H1 (cell line): ENCODE measurements around the gene DNER. TPM values are rescaled to one million over a fixed set of nuclear protein-coding genes. Genes with fewer than 3 reads are reported as not detected.

ENCODE experiments used
- CTCF ChIA-PET: fragments of 300-600 bp; sonication (Branson Sonifier 250); formaldehyde crosslinking; loops from one replicate; lab custom pipeline; 2021; ENCODE audit not compliant: partially characterized antibody; lab: Charles Lee
- POLR2A ChIA-PET: fragments of 300-600 bp; sonication (Branson Sonifier 250); formaldehyde crosslinking; loops from one replicate; lab custom pipeline; 2021; ENCODE audit warnings: inconsistent platforms; ENCODE audit not compliant: partially characterized antibody; lab: Charles Lee
- DNase-seq, 2 experiments: peaks; one replicate each; pipeline versions ENCODE4 v3.0.0 to v3.0.0-alpha.2; 2010 to 2022; ENCODE audit warnings: low spot score in 2 of 2, low read depth in 1 of 2, mixed read lengths in 1 of 2
- FAIRE-seq: peaks from 2 replicates; lab custom pipeline; 2011; peaks lifted over from hg19 to GRCh38; lab: Jason Lieb, UNC
- H2AFZ ChIP-seq: 2 replicates; pipeline ENCODE4 v1.8.1; 2012; ENCODE audit warnings: low read length, inconsistent platforms
- H2AK5ac ChIP-seq: 2 replicates; pipeline ENCODE4 v1.6.1; 2013; ENCODE audit warnings: low read depth, low read length
- H2BK120ac ChIP-seq: replicated peaks from 2 replicates; pipeline ENCODE3; 2013; ENCODE audit warnings: low read depth, low read length, inconsistent platforms
- H2BK12ac ChIP-seq: 2 replicates; pipeline ENCODE4 v1.6.1; 2013; ENCODE audit warnings: low read depth, low read length
- H2BK15ac ChIP-seq: 2 replicates; pipeline ENCODE4 v1.6.1; 2013; ENCODE audit warnings: low read length
- H2BK20ac ChIP-seq: 2 replicates; pipeline ENCODE4 v1.6.1; 2013; ENCODE audit warnings: low read length
- H2BK5ac ChIP-seq: 2 replicates; pipeline ENCODE4 v1.6.1; 2013; ENCODE audit warnings: low read depth, low read length
- H3K14ac ChIP-seq: 2 replicates; pipeline ENCODE4 v1.6.1; 2013; ENCODE audit warnings: inconsistent platforms; ENCODE audit not compliant: insufficient read length
- H3K18ac ChIP-seq: 2 replicates; pipeline ENCODE4 v1.6.1; 2013; ENCODE audit warnings: low read length; ENCODE audit errors: extremely low read depth
- H3K23ac ChIP-seq: 2 replicates; pipeline ENCODE4 v1.6.1; 2013; ENCODE audit warnings: inconsistent platforms; ENCODE audit not compliant: insufficient read length
- H3K23me2 ChIP-seq: 2 replicates; pipeline ENCODE4 v1.6.1; 2013; ENCODE audit warnings: low read depth, low read length
- H3K27ac ChIP-seq: 2 replicates; pipeline ENCODE4 v1.6.1; 2011; ENCODE audit warnings: low read depth, low read length, inconsistent platforms
- H3K27me3 ChIP-seq, 4 experiments: replicated peaks in 1 of 4; 1 replicate in 1 of 4; 2 replicates in 3 of 4; pipeline versions ENCODE4 v1.6.1 to v1.8.1; 2011 to 2013; ENCODE audit warnings: low read length in 3 of 4, mild to moderate bottlenecking in 3 of 4, inconsistent platforms in 2 of 4, mixed read lengths in 2 of 4, moderate library complexity in 1 of 4; ENCODE audit not compliant: control insufficient read depth in 3 of 4, insufficient read depth in 3 of 4; ENCODE audit errors: extremely low read depth in 1 of 4
- H3K36me3 ChIP-seq, 4 experiments: 2 replicates each; pipeline versions ENCODE4 v1.6.1 to v1.8.1; 2011 to 2013; ENCODE audit warnings: mild to moderate bottlenecking in 4 of 4, low read length in 3 of 4, moderate library complexity in 2 of 4, control low read depth in 1 of 4, inconsistent platforms in 1 of 4; ENCODE audit not compliant: insufficient read depth in 4 of 4, control insufficient read depth in 2 of 4
- H3K4ac ChIP-seq: replicated peaks from 2 replicates; pipeline ENCODE3; 2013; ENCODE audit warnings: low read length, low read depth, mixed read lengths, inconsistent platforms; ENCODE audit not compliant: insufficient read length
- H3K4me1 ChIP-seq, 4 experiments: replicated peaks in 1 of 4; 1 replicate in 1 of 4; 2 replicates in 3 of 4; pipeline versions ENCODE4 v1.6.1 to v1.8.1; 2011 to 2013; ENCODE audit warnings: low read length in 3 of 4, inconsistent platforms in 2 of 4, mixed read lengths in 1 of 4; ENCODE audit not compliant: insufficient read depth in 4 of 4, control insufficient read depth in 3 of 4
- H3K4me2 ChIP-seq, 2 experiments: 2 replicates each; pipeline versions ENCODE4 v1.6.1 to v1.8.1; 2011 to 2013; ENCODE audit warnings: low read depth in 2 of 2, low read length in 2 of 2, control low read depth in 1 of 2, inconsistent platforms in 1 of 2, mild to moderate bottlenecking in 1 of 2; ENCODE audit not compliant: insufficient read depth in 1 of 2
- H3K4me3 ChIP-seq, 4 experiments: fragments of 200-600, 300-600 bp in 1 of 4; sonication (generic), shearing (Covaris generic), sonication (Bioruptor Twin) in 1 of 4; 2 replicates each; pipeline versions ENCODE4 v1.5.1 to v1.8.1; 2011 to 2016; ENCODE audit warnings: low read length in 4 of 4, low read depth in 3 of 4, control low read depth in 2 of 4, inconsistent platforms in 2 of 4, mild to moderate bottlenecking in 2 of 4, mixed read lengths in 1 of 4, moderate library complexity in 1 of 4; ENCODE audit not compliant: insufficient read depth in 2 of 4; ENCODE audit errors: extremely low read depth in 1 of 4
- H3K56ac ChIP-seq: replicated peaks from 2 replicates; pipeline ENCODE3; 2013; ENCODE audit warnings: low read depth, mild to moderate bottlenecking, mixed read lengths, low read length, inconsistent platforms; ENCODE audit not compliant: insufficient read length
- H3K79me1 ChIP-seq: 2 replicates; pipeline ENCODE4 v1.6.1; 2013; ENCODE audit warnings: low read depth, low read length, control low read depth
- H3K79me2 ChIP-seq, 2 experiments: 2 replicates each; pipeline versions ENCODE4 v1.6.1 to v1.8.1; 2012 to 2013; ENCODE audit warnings: low read length in 2 of 2, mild to moderate bottlenecking in 2 of 2, inconsistent platforms in 1 of 2; ENCODE audit not compliant: insufficient read depth in 2 of 2, control insufficient read depth in 1 of 2
- H3K9ac ChIP-seq, 4 experiments: replicated peaks in 1 of 4; 1 replicate in 1 of 4; 2 replicates in 3 of 4; pipeline versions ENCODE4 v1.6.1 to v1.8.1; 2011 to 2013; ENCODE audit warnings: low read depth in 3 of 4, low read length in 3 of 4, control low read depth in 2 of 4, mild to moderate bottlenecking in 2 of 4, moderate library complexity in 2 of 4, inconsistent platforms in 1 of 4; ENCODE audit errors: extremely low read depth in 1 of 4
- H3K9me3 ChIP-seq, 2 experiments: 2 replicates each; pipeline versions ENCODE4 v1.6.1 to v1.8.1; 2012 to 2013; ENCODE audit warnings: mild to moderate bottlenecking in 2 of 2, moderate library complexity in 2 of 2, control low read depth in 1 of 2, inconsistent platforms in 1 of 2, low read depth in 1 of 2, low read length in 1 of 2, mixed read lengths in 1 of 2; ENCODE audit not compliant: insufficient read depth in 2 of 2
- H4K20me1 ChIP-seq, 2 experiments: replicated peaks in 1 of 2; 2 replicates each; pipeline versions ENCODE3 to v1.8.1; 2011 to 2013; ENCODE audit warnings: inconsistent platforms in 2 of 2, low read length in 2 of 2, mild to moderate bottlenecking in 1 of 2; ENCODE audit not compliant: insufficient read depth in 2 of 2, control insufficient read depth in 1 of 2
- H4K5ac ChIP-seq: 2 replicates; pipeline ENCODE4 v1.6.1; 2013; ENCODE audit warnings: low read length, low read depth, mixed read lengths, inconsistent platforms; ENCODE audit not compliant: insufficient read length
- H4K8ac ChIP-seq: 2 replicates; pipeline ENCODE4 v1.8.0; 2013; ENCODE audit warnings: mild to moderate bottlenecking, moderate library complexity, low read length, inconsistent platforms; ENCODE audit not compliant: insufficient read depth; ENCODE audit errors: extremely low read depth
- H4K91ac ChIP-seq: replicated peaks from 2 replicates; pipeline ENCODE3; 2013; ENCODE audit warnings: low read length, mixed read lengths, inconsistent platforms; ENCODE audit not compliant: insufficient read length
- KDM1A ChIP-seq: fragments of 200-600, 300-600 bp; sonication (generic); IDR thresholded peaks from 2 replicates; pipeline ENCODE4 v1.7.1; 2016; ENCODE audit warnings: mild to moderate bottlenecking, low read length, borderline replicate concordance
- PHF8 ChIP-seq: fragments of 200-600 bp; sonication (generic); conservative IDR thresholded peaks from 2 replicates; pipeline ENCODE4 v1.7.1; 2012; ENCODE audit warnings: low read depth, mild to moderate bottlenecking, inconsistent platforms, low read length, moderate library complexity
- SIRT6 ChIP-seq: IDR thresholded peaks from one replicate; pipeline ENCODE4 v1.7.1; 2012; ENCODE audit warnings: low read length, inconsistent platforms
- SRF ChIP-seq: IDR thresholded peaks from 2 replicates; pipeline ENCODE4 v1.6.1; 2011; ENCODE audit warnings: mild to moderate bottlenecking, low read depth, low read length, moderate library complexity
- WGBS, 2 experiments: shearing (Covaris generic) in 1 of 2; methylation state at CpG; one replicate each; pipeline versions ENCODE4 v1.1.6 to v1.1.7; 2013 to 2015; ENCODE audit warnings: low lambda C conversion rate in 2 of 2, mixed read lengths in 2 of 2, inconsistent platforms in 1 of 2, low coverage in 1 of 2, missing lambda C conversion rate in 1 of 2; ENCODE audit not compliant: insufficient replicate concordance in 2 of 2, insufficient coverage in 1 of 2, insufficient read length in 1 of 2; ENCODE audit errors: extremely low coverage in 1 of 2, missing lambda C conversion rate in 1 of 2; 5-methylcytosine and 5-hydroxymethylcytosine counted together
- polyA plus RNA-seq, 7 experiments: library from polyadenylated mRNA; depleted of rRNA in 3 of 7; stranded (reverse) in 5 of 7; unstranded in 2 of 7; fragments of >200 nt in 5 of 7; fragments of 200-250 nt in 2 of 7; gene quantifications; 1 replicate in 5 of 7; 2 replicates in 1 of 7; 4 replicates in 1 of 7; pipeline versions ENCODE4 v1.2.1 to v1.2.3, GENCODE V29; 2011 to 2013; ENCODE audit warnings: missing spikeins in 2 of 7, mixed read lengths in 2 of 7
- total RNA-seq: library from RNA; stranded (reverse); fragmentation: NEBNext Ultra II Directional; extraction: Animal tissue kit (Norgen Biotek cat#: 25700); gene quantifications from 2 replicates; pipeline ENCODE4 v1.2.1, GENCODE V29; 2021

Gene DNER
- total and polyA plus RNA-seq, 2 of the 8 experiments (the other 6 are each of a cell fraction or from before 2014, with no cell fraction given): 6.8 to 16.3 TPM

DNA sequence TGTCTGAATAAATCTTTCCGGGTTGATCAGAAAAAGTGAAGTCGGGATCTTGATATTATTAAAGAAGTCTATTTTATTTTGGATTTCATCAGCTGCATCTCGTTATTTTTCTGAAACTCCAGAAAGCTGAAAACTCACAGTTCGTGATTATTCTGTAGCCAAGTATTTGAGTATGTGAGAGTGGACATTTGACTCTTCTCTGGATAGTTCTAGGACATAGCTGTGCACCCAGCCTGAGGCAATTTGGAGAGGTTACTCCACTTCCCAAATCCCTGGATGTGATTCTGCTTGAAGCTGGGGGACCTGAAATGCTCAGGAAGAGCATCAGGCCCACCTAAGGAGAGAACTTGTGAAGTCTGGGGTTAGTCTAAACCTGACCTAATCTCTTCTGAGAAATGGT is 325.6 kb downstream of the DNER start:
- no peak for DNase-seq
- Histone ChIP-seq H3K14ac (no peak overlapping the region), H3K56ac (no peak overlapping the region), H3K23me2 (no peaks in the 10 kb centered on the region), H3K36me3 (no peaks in the 10 kb centered on the region), H4K5ac (no peak overlapping the region), H3K4ac (no peak overlapping the region), H3K23ac (no peak overlapping the region), H4K8ac (no peak overlapping the region), H2BK15ac (no peak overlapping the region), H3K4me3 (no peak overlapping the region), H2AK5ac (no peak overlapping the region), H4K91ac (no peak overlapping the region), H3K79me2 (no peaks in the 10 kb centered on the region), H3K27ac (no peak overlapping the region), H2BK12ac (no peak overlapping the region), H3K9ac (no peak overlapping the region), H2BK5ac (no peak overlapping the region), H3K4me1 (no peaks in the 10 kb centered on the region), H2BK20ac (no peak overlapping the region), H3K79me1 (no peaks in the 10 kb centered on the region), H4K20me1 (no peaks in the 10 kb centered on the region), H3K27me3 (no peaks in the 10 kb centered on the region), H3K4me2 (no peak overlapping the region), H3K18ac (no peak overlapping the region), H2AFZ (no peak overlapping the region), H2BK120ac (no peak overlapping the region), H3K9me3 (no peaks in the 10 kb centered on the region; a peak in 1 of 4 replicates)
- ChIA-PET CTCF (interaction anchor here (0.9 to 1.4 kb wide), 3 partner anchors 47 to 194 kb away, joined by 3 read pairs; no protein-coding TSS in a partner anchor), POLR2A (no interaction called here)
- FAIRE-seq: no peak
- WGBS, 2 experiments: 91% methylated on average over 4 of the region's 4 CpGs; no CpG with 5 or more reads in 1 of the 2 experiments
- TF ChIP-seq SRF: no peak
- TF ChIP-seq PHF8: no peak
- no peak for TF ChIP-seq SIRT6
- no peak for TF ChIP-seq KDM1A
